PC-3 (cell line): ENCODE results near the gene HAO2. TPM values are rescaled to one million over a fixed set of nuclear protein-coding genes. Genes with fewer than 3 reads are reported as not detected.

ENCODE experiments used
- ATAC-seq: fragments of 200-7000 bp; cut with Tn5 transposase; 2 replicates; pipeline ENCODE4 v1.9.1; 2020; ENCODE audit warnings: mild to moderate bottlenecking, moderate library complexity
- BruUV-seq: library from RNA; stranded (reverse); fragments of 400-500 nt; replicated peaks from 2 replicates; lab custom pipeline; 2021; lab: Mats Ljungman, UMichigan
- CTCF ChIA-PET: fragments of 300-600 bp; sonication (Branson Sonifier 250); formaldehyde crosslinking; loops from one replicate; lab custom pipeline; 2022; ENCODE audit warnings: antibody characterized with exemption; lab: Charles Lee
- POLR2A ChIA-PET: fragments of 300-600 bp; sonication (Branson Sonifier 250); formaldehyde crosslinking; loops from one replicate; lab custom pipeline; 2022; ENCODE audit warnings: antibody characterized with exemption; ENCODE audit not compliant: unreplicated experiment; lab: Charles Lee
- DNase-seq: peaks from one replicate; pipeline ENCODE4 v3.0.0-alpha.2; 2015
- H2AFZ ChIP-seq: fragments of 300-600 bp; sonication (generic); 2 replicates; pipeline ENCODE4 v1.6.0; 2016; ENCODE audit warnings: antibody characterized with exemption, low read length
- H3F3A ChIP-seq: fragments of 300-600 bp; sonication (generic); one replicate; pipeline ENCODE4 v1.6.0; 2017; ENCODE audit warnings: antibody characterized with exemption, low read length, control low read depth, mild to moderate bottlenecking; ENCODE audit not compliant: unreplicated experiment
- H3K27ac ChIP-seq: fragments of 300-600 bp; sonication (generic); 2 replicates; pipeline ENCODE4 v1.5.1; 2016; ENCODE audit warnings: mild to moderate bottlenecking, low read length
- H3K27me3 ChIP-seq: fragments of 300-600 bp; sonication (generic); 2 replicates; pipeline ENCODE4 v1.6.1; 2016; ENCODE audit warnings: low read length, mixed read lengths
- H3K36me3 ChIP-seq: fragments of 300-600 bp; sonication (generic); 2 replicates; pipeline ENCODE4 v1.6.1; 2016; ENCODE audit warnings: low read depth, mixed run types, low read length, mixed read lengths
- H3K4me1 ChIP-seq: fragments of 300-600 bp; sonication (generic); 2 replicates; pipeline ENCODE4 v1.5.1; 2016; ENCODE audit warnings: low read length; ENCODE audit not compliant: insufficient read depth
- H3K4me2 ChIP-seq: fragments of 300-600 bp; sonication (generic); 2 replicates; pipeline ENCODE4 v1.6.0; 2016; ENCODE audit warnings: low read length
- H3K4me3 ChIP-seq: fragments of 300-600 bp; sonication (generic); 2 replicates; pipeline ENCODE4 v1.5.1; 2016; ENCODE audit warnings: mild to moderate bottlenecking, low read length, mixed read lengths
- H3K79me2 ChIP-seq: fragments of 300-600 bp; sonication (generic); 2 replicates; pipeline ENCODE4 v1.6.1; 2017; ENCODE audit warnings: low read length, mixed read lengths
- H3K9ac ChIP-seq: fragments of 300-600 bp; sonication (generic); 2 replicates; pipeline ENCODE4 v1.6.0; 2016; ENCODE audit warnings: mild to moderate bottlenecking, low read length
- H3K9me2 ChIP-seq: fragments of 300-600 bp; sonication (generic); replicated peaks from 2 replicates; pipeline ENCODE4 v1.6.1; 2016; ENCODE audit warnings: mixed run types, low read length, mixed read lengths
- H3K9me3 ChIP-seq: fragments of 300-600 bp; sonication (generic); 2 replicates; pipeline ENCODE4 v1.6.1; 2016; ENCODE audit warnings: low read length, mixed read lengths
- H4K20me1 ChIP-seq: fragments of 300-600 bp; sonication (generic); 2 replicates; pipeline ENCODE4 v1.6.1; 2016; ENCODE audit warnings: low read length, mixed read lengths
- CTCF ChIP-seq: fragments of 300-600 bp; sonication (generic); conservative IDR thresholded peaks from 2 replicates; pipeline ENCODE4 v1.5.1; 2017; ENCODE audit warnings: antibody characterized with exemption, low read depth, mild to moderate bottlenecking, low read length
- EZH2 ChIP-seq: fragments of 300-600 bp; sonication (generic); IDR thresholded peaks from one replicate; pipeline ENCODE4 v1.6.1; 2017; ENCODE audit warnings: antibody characterized with exemption, mild to moderate bottlenecking, low read length; ENCODE audit not compliant: unreplicated experiment
- EZH2phosphoT487 ChIP-seq: fragments of 300-600 bp; sonication (generic); IDR thresholded peaks from 2 replicates; pipeline ENCODE4 v1.6.1; 2018; ENCODE audit warnings: mild to moderate bottlenecking, antibody characterized with exemption, low read length, borderline replicate concordance
- intact Hi-C: fragments of 100-400 bp; cut with micrococcal nuclease; formaldehyde crosslinking; loops from 2 replicates; pipeline ENCODE4 v1.9.0; 2023
- total RNA-seq: library from RNA; depleted of rRNA; stranded (reverse); fragments of >200 nt; gene quantifications from 2 replicates; pipeline ENCODE4 v1.2.3, GENCODE V29; 2014

The HAO2 gene
- total RNA-seq, 1 experiment from 2014 or later = not detected

- ChIA-PET CTCF (interaction anchor here (0.6 to 1.1 kb wide), 2 partner anchors 91 to 109 kb away, joined by 3 to 6 read pairs; no protein-coding TSS in a partner anchor), POLR2A (no interaction called here)
- Histone ChIP-seq H2AFZ (no peak overlapping the region), H3K27me3 (peaks cover 21% of the 10 kb centered on the region), H3K4me2 (no peak overlapping the region), H3K4me1 (peaks cover 8% of the 10 kb centered on the region; the same call in 1 of the 2 replicates), H3K9me3 (no peaks in the 10 kb centered on the region), H3K9me2 (no peaks in the 10 kb centered on the region), H3K27ac (no peak overlapping the region), H3K4me3 (no peak overlapping the region), H3K36me3 (no peaks in the 10 kb centered on the region), H3F3A (no peaks in the 10 kb centered on the region), H4K20me1 (no peaks in the 10 kb centered on the region), H3K9ac (no peak overlapping the region), H3K79me2 (no peaks in the 10 kb centered on the region)
- ATAC-seq (no peak), DNase-seq (no peak)
- intact Hi-C loops = loop anchor here (5.0 to 10.0 kb wide), 2 partner anchors 224 to 352 kb away; partner anchors contain the start of gene WARS2
- BruUV-seq = no TSS peak
- TF ChIP-seq CTCF (no peak), EZH2 (no peak), EZH2phosphoT487 (no peak)
Measured at GRCh38 chr1:119366424-119366823, 2.2 kb upstream of the HAO2 start.

- H3K27me3 ChIP-seq = peaks cover 15% of the 10 kb centered on the region
Measured at GRCh38 chr1:119367432-119368124, 1.0 kb upstream of the HAO2 start.

More at GRCh38 chr1:119367432-119368124, 1.0 kb upstream of the HAO2 start:
- Histone ChIP-seq H3K36me3 (no peaks in the 10 kb centered on the region), H3K4me3 (no peak overlapping the region), H3K9ac (no peak overlapping the region), H3K4me1 (peaks cover 8% of the 10 kb centered on the region; the same call in 1 of the 2 replicates), H3K9me2 (no peaks in the 10 kb centered on the region), H3K9me3 (no peaks in the 10 kb centered on the region), H3K79me2 (no peaks in the 10 kb centered on the region), H3F3A (no peaks in the 10 kb centered on the region), H3K27ac (no peak overlapping the region), H3K4me2 (no peak overlapping the region), H4K20me1 (no peaks in the 10 kb centered on the region), H2AFZ (no peak overlapping the region)
- peak; percentile 74 for DNase-seq
- peak; percentile 97 for TF ChIP-seq CTCF
- TF ChIP-seq EZH2phosphoT487 = no peak
- no peak for TF ChIP-seq EZH2
- intact Hi-C loops = loop anchor here (1.0 to 10.0 kb wide), 4 partner anchors 81 to 1290 kb away; partner anchors contain the start of gene WARS2
- no TSS peak for BruUV-seq
- ChIA-PET POLR2A (no interaction called here), CTCF (interaction anchor here (1.1 kb wide), 1 partner anchor 92 kb away, joined by 6 read pairs; no protein-coding TSS in a partner anchor)
- peak; percentile 62 for ATAC-seq
